ENCODE results near the gene IL17RC.
"Not testable (repeated sequence)": the region's sequence is repeated elsewhere in the genome, so short reads cannot be mapped to it uniquely, and the experiment has no call there.

IL17RC gene

DNA sequence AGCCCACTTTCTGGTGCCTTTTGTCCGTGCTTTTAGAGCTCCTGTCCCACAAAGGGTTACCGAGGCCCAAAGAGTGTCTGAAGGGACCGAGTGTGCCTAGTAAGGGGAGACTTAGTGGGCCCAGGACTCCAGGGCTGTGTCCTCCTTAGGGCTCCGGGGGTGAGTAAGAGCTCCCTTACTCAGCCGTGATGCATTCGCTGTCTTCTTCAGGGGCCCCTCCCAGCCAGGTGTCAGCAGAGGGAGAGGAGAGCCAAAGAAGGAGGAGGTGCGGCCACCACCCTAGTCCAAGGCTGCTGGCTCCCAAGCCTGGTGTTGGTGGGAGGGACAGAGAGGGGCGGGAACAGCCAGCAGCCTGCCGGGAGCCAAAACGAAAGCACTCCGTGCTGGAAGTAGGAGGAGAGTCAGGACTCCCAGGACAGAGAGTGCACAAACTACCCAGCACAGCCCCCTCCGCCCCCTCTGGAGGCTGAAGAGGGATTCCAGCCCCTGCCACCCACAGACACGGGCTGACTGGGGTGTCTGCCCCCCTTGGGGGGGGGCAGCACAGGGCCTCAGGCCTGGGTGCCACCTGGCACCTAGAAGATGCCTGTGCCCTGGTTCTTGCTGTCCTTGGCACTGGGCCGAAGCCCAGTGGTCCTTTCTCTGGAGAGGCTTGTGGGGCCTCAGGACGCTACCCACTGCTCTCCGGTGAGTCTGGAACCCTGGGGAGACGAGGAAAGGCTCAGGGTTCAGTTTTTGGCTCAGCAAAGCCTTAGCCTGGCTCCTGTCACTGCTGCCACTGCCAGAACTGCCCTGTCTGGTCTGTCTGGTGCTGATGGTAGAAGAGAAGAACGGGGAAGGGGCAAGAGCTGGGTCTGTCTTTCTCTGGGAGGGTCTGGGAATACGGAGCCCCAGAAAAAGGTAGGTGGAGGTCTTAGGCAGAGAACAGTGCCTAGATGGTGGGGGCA, at the start of gene IL17RC:
IL17RC (plus strand) TSS at position 365 of the 947 bp plus-strand sequence; CDS start at position 583, 218 bp downstream.
- DNase-seq (ENCODE audit: low spot score) = peak; percentile 85

GRCh38 chr3:9867106-9867505, 49.8 kb upstream of the IL17RC start:
- DNase-seq (ENCODE audit: low spot score) = no peak

DNA sequence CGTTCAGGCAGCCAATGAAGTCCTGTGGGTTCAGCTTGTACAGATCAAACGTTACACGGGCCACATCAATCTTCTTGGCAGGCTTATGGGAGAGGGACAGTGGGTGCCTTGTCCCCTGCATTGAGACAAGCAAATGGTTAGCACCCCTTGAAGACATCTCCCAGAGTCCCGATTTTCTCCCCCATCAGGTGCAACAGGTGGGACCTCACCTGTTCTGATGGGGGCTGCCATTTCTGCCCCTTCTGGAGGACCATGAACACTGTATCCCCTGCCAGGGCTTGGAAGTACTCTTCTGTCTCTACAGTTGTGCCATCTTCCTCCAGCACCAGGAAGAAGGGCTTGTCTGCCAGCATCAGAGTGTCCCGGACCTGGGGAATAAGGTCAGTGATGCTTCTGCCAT, 46.9 kb upstream of the IL17RC start:
- no peak for DNase-seq (ENCODE audit: low spot score)

DNA sequence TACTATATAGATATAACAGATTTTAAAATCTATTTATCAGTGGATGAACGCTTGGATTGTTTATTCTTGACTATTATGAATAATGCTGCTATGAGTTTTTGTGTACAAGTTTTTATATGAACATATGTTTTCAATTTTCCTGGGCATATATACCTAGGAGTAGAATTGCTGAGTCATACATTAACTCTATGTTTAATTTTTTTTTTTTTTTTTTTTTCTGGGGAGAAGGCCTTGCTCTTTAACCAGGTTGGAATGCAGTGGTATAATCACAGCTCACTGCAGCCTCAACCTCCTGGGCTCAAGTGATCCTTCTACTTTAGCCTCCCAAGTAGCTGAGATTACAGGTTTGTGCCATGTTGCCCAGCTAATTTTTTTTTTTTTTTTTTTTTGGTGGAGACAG, 45.9 kb upstream of the IL17RC start:
- no peak for DNase-seq (ENCODE audit: low spot score)

- DNase-seq (ENCODE audit: low spot score) = not testable (repeated sequence)
These were observed 44.8 kb upstream of the IL17RC start for GRCh38 chr3:9872067-9872466.

DNA sequence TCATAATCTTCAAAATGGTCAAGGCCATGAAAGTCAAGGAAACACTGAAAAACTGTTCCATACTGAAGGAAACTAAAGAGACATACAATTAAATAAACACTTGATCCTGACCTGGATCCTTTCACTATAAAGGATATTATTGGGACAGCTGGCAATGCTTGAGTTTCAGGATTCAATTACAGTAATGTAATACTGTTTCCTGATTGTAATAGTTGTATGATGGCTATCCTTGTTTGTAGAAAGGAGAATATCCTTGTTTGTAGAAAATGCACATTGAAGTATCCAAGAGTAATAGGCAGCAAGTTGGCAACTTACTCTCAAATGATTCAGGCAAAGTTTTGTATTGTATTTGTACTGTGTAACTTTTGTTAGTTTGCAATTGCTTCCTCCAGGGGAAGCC, 41.5 kb upstream of the IL17RC start:
- no peak for DNase-seq (ENCODE audit: low spot score)

DNA sequence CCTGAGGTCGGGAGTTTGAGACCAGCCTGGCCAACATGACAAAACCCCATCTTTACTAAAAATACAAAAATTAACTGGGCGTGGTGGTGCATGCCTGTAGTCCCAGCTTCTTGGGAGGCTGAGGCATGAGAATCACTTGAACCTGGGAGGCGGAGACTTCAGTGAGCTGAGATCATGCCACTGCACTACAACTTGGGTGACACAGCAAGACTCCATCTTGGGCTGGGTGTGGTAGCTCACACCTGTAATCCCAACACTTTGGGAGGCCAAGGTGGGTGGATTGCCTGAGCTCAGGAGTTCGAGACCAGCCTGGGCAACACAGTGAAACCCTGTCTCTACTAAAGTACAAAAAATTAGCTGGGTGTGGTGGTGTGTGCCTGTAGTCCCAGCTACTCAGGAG, 40.6 kb upstream of the IL17RC start:
- DNase-seq (ENCODE audit: low spot score) = not testable (repeated sequence)

DNA sequence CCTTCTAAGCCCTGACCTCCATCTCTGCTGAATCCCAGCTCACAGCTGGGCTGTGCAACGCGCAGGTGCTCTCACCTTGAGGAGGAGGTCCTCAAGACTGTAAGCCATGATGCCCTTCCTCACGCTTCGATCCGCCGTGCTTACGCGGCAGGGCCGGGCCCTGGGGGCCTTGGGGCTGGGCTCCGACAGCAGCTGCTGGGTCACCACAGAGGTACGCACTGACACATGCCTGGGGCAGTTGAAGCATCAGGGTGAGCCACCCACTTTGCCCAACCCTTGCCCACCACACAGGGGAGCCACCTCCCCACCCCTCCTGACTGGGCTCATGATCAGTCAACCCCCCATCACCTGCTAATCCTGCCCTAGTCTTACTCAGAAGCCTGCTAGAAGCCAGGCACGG, 39.9 kb upstream of the IL17RC start:
- DNase-seq (ENCODE audit: low spot score) = no peak

DNA sequence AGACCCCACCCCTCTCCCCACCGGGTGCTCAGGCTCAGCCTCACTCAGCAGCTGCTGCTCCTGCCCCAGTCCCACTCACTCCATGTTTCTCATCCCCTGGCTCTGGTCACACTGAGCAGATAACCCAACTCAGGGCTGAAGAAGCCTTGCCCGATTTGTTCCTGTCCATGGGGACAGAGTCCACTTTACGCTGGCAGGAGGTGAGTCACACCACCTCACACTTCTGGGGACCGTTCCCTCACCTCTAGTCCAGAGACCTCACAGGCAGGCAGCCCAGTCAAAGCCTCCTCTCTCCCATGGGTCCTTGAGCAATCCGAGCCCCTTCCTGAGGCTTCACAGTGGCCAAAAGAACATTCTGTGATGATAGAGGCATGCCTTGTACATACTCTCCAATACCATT, 38.2 kb upstream of the IL17RC start:
- peak; percentile 53 for DNase-seq (ENCODE audit: low spot score)

GRCh38 chr3:9879830-9880549, 36.9 kb upstream of the IL17RC start, which contains the start of gene CIDEC:
Gene CIDEC, minus strand, starts transcription at chr3:9880253. Its CDS starts 1,767 bp downstream, at chr3:9878486.
- DNase-seq (ENCODE audit: low spot score) = no peak

- no peak for DNase-seq (ENCODE audit: low spot score)
These were observed 35.5 kb upstream of the IL17RC start for GRCh38 chr3:9881441-9881840.

DNA sequence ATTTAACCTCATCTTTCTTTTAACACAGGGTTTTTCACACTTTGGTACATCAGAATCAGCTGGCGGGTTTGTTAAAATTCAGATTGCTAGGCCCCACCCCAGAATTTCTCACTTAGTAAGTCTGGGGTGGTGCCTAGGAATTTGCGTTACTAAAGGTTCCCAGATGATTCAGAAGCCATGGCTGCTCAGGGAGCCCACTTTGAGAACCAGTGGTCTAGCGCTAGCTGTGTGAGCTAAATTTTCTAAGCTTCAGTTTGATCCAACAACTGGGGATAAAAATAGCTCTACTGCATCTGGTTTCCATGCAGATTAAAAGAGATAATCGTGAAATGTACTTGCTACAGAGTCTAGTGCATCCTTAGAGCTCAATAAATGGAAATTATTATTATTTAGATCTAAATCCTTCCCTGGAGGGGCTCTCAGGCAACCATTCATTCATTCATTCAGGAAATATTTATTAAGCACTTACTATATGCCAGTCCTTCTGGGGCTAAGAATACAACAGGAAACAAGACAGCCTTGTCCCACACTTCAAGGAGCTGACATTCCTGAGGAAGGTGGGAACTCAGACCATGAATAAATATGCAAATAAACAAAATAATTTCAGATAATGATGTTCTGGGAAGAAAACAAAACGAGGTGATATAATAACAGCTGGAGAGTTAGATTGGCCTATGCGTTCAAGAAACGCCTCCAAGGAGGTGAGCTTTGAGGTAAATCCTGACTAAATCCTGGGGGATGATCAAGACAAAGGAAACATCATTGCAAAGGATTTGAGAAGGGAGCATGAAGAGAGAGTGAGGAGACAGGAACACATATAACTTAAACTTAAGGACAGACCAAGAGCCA, 33.0 kb upstream of the IL17RC start:
- no peak for DNase-seq (ENCODE audit: low spot score)

- peak; percentile 90 for DNase-seq (ENCODE audit: low spot score)
These were observed 32.2 kb upstream of the IL17RC start for GRCh38 chr3:9884555-9885165.

GRCh38 chr3:9886328-9886727, 30.6 kb upstream of the IL17RC start:
- no peak for DNase-seq (ENCODE audit: low spot score)

DNA sequence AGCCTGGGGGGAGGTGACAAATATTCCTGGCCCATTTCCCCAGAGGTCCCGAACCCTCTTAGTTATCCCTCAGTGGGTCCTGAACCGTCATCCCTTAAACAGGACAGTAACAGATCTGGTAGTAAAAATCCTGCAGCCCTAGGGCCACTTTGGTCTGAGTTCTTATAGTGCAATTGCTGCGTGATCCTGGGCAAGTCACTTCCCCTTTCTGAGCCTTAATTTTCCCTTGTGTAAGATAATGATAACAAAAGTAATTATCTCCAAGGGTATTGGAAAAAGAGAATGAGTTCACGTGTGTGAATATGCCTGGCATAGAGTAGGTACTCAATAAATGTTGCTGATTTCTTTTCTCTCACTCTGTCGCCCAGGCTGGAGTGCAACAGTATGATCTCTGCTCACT, 29.4 kb upstream of the IL17RC start:
- DNase-seq (ENCODE audit: low spot score) = no peak

DNA sequence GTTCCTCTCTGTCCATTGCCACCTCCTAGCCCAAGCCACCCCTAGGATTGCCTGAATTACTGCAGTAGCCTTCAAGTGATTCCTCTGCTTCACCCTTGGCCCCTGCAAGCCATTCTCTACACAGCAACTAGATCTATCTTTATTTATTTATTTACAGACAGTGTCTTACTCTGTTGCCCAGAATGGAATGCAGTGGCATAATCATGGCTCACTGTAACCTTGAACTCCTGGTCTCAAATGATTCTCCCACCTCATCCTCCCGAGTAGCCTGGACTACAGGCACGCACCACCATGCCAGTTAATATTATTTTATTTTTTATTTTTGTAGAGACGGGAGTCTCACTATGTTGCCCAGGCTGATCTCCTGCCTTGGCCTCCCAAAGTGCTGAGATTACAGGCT, 28.4 kb upstream of the IL17RC start:
- no peak for DNase-seq (ENCODE audit: low spot score)

DNA sequence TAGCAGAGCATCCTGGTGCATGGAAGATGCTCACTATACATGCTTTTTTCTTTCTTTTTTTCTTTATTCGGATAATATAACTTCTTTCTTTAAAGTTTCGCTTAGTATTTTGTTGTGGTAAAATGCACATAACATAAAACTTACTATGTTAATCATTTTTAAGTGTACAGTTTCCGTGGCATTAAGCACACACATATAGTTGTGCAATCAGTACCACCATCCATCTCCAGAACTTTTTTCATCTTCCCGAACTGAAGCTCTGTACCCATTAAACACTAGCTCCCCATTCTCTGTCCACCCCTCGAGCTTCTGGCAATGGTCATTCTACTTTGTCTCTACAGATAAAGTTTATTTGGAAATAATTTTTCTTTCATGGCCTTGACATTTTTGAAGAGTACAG, 27.5 kb upstream of the IL17RC start:
- DNase-seq (ENCODE audit: low spot score) = no peak

- peak; percentile 75 for DNase-seq (ENCODE audit: low spot score)
These were observed 26.4 kb upstream of the IL17RC start, which contains the start of gene JAGN1 for GRCh38 chr3:9890249-9891071. Gene JAGN1, plus strand, starts transcription at chr3:9890610. Its CDS starts 113 bp downstream, at chr3:9890723.

- no peak for DNase-seq (ENCODE audit: low spot score)
These were observed 25.8 kb upstream of the IL17RC start for GRCh38 chr3:9891072-9891622.

DNA sequence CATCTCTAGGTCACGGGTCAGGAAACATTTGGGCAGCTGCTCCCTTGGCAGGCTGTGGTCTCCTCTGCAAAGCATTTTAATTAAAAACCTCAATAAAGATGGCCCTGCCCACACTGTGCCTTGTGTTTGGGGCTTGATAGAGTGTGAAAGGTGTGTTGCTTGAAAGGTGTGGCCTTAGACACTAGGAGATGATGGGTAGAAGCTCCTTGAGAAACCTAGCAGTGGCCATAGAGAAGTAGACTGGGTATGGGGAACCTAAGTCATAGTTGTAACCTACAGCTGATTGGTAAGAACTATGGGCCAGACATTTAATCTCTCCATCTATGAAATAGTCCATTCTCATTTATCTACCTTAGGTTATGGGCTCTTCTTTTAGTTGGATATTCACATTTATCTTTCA, 23.2 kb upstream of the IL17RC start:
- no peak for DNase-seq (ENCODE audit: low spot score)
